K562 (cell line): ENCODE results near the gene TSPAN13. TPM values are rescaled to one million over a fixed set of nuclear protein-coding genes. Genes with fewer than 3 reads are reported as not detected.

Experiments
- ATAC-seq: fragments of 200-7000 bp; cut with Tn5 transposase; 3 replicates; pipeline ENCODE4 v1.9.1; 2020; ENCODE audit warnings: moderate library complexity
- BruUV-seq: library from RNA; stranded (reverse); fragments of 400-500 nt; replicated peaks from 2 replicates; lab custom pipeline; 2021; lab: Mats Ljungman, UMichigan
- CTCF ChIA-PET: fragments of 300-600 bp; formaldehyde crosslinking; extraction: SDS; loops from one replicate; lab custom pipeline; 2021; ENCODE audit warnings: low intra/inter-chr PET ratio; lab: Yijun Ruan, JAX
- POLR2A ChIA-PET: fragments of 300-600, 350-650 bp; sonication (Branson Sonifier 250); formaldehyde crosslinking; extraction: SDS; loops from one replicate; lab custom pipeline; 2021; ENCODE audit warnings: antibody characterized with exemption, inconsistent platforms; lab: Yijun Ruan, JAX
- DNase-seq, 4 experiments: peaks; one replicate each; pipeline versions ENCODE4 v3.0.0 to v3.0.0-alpha.2; 2011 to 2018; ENCODE audit warnings: low spot score in 3 of 4, mixed read lengths in 3 of 4; ENCODE audit errors: extremely low read depth in 1 of 4
- FAIRE-seq: peaks from 2 replicates; lab custom pipeline; 2011; peaks lifted over from hg19 to GRCh38; lab: Jason Lieb, UNC
- H2AFZ ChIP-seq: 2 replicates; pipeline ENCODE4 v1.6.0; 2011; ENCODE audit warnings: low read depth, low read length, control low read depth, inconsistent platforms
- H3K27ac ChIP-seq: fragments of 200-600 bp; 3 replicates; pipeline ENCODE4 v1.8.0; 2011; ENCODE audit warnings: low read depth, mild to moderate bottlenecking, control low read depth, inconsistent platforms, low read length, moderate library complexity, mixed read lengths; ENCODE audit errors: extremely low read depth
- H3K27me3 ChIP-seq, 2 experiments: fragments of 300-600 bp in 1 of 2; 2 replicates in 1 of 2; 3 replicates in 1 of 2; pipeline versions ENCODE4 v1.6.0 to v1.8.0; 2011; ENCODE audit warnings: inconsistent platforms in 2 of 2, low read length in 2 of 2, mild to moderate bottlenecking in 1 of 2, mixed read lengths in 1 of 2, moderate library complexity in 1 of 2; ENCODE audit not compliant: control insufficient read depth in 2 of 2, insufficient read depth in 2 of 2
- H3K36me3 ChIP-seq: fragments of 300-600 bp; 3 replicates; pipeline ENCODE4 v1.8.0; 2011; ENCODE audit warnings: mild to moderate bottlenecking, low read length, inconsistent platforms; ENCODE audit not compliant: control insufficient read depth, insufficient read depth
- H3K4me1 ChIP-seq, 2 experiments: fragments of 200-600 bp in 1 of 2; replicated peaks in 1 of 2; 2 replicates in 1 of 2; 3 replicates in 1 of 2; pipeline versions ENCODE4 v1.5.1 to v1.8.0; 2011; ENCODE audit warnings: inconsistent platforms in 2 of 2, low read length in 2 of 2, mild to moderate bottlenecking in 1 of 2, mixed read lengths in 1 of 2, moderate library complexity in 1 of 2; ENCODE audit not compliant: control insufficient read depth in 2 of 2, insufficient read depth in 2 of 2
- H3K4me2 ChIP-seq: 2 replicates; pipeline ENCODE4 v1.6.1; 2011; ENCODE audit warnings: low read length, control low read depth, inconsistent platforms, mixed read lengths; ENCODE audit not compliant: insufficient read depth
- H3K4me3 ChIP-seq: fragments of 200-600 bp; sonication (generic), shearing (Covaris generic); 2 replicates; pipeline ENCODE4 v1.5.1; 2016; ENCODE audit warnings: control low read depth, inconsistent platforms
- H3K79me2 ChIP-seq: fragments of 200-600 bp; 3 replicates; pipeline ENCODE4 v1.8.0; 2011; ENCODE audit warnings: low read length, inconsistent platforms; ENCODE audit not compliant: control insufficient read depth, insufficient read depth
- H3K9ac ChIP-seq, 2 experiments: 2 replicates each; pipeline versions ENCODE4 v1.6.0 to v1.6.1; 2011; ENCODE audit warnings: low read depth in 2 of 2, low read length in 2 of 2, control low read depth in 1 of 2, inconsistent platforms in 1 of 2, mild to moderate bottlenecking in 1 of 2, mixed read lengths in 1 of 2; ENCODE audit not compliant: insufficient read depth in 1 of 2
- H3K9me1 ChIP-seq: one replicate; pipeline ENCODE4 v1.6.0; 2011; ENCODE audit warnings: inconsistent platforms, mild to moderate bottlenecking, low read length, moderate library complexity; ENCODE audit not compliant: control insufficient read depth, insufficient read depth
- H3K9me3 ChIP-seq: replicated peaks from 2 replicates; pipeline ENCODE4 v1.5.1; 2011; ENCODE audit warnings: low read depth, low read length, inconsistent platforms; ENCODE audit not compliant: control insufficient read depth, insufficient read depth
- H4K20me1 ChIP-seq: replicated peaks from 2 replicates; pipeline ENCODE4 v1.6.1; 2011; ENCODE audit warnings: low read length, inconsistent platforms, mixed read lengths; ENCODE audit not compliant: control insufficient read depth, insufficient read depth
- CBFA2T3 ChIP-seq: fragments of 450-650 bp; IDR thresholded peaks from 2 replicates; pipeline ENCODE4 v1.6.1; 2017
- CREB5 ChIP-seq: fragments of 250-450 bp; sonication (Bioruptor Pico); IDR thresholded peaks from 2 replicates; pipeline ENCODE4 v1.5.0; 2020; ENCODE audit warnings: mild to moderate bottlenecking
- E4F1 ChIP-seq: fragments of 250-450 bp; sonication (Bioruptor Pico); IDR thresholded peaks from 2 replicates; pipeline ENCODE4 v1.5.0; 2021; ENCODE audit warnings: mild to moderate bottlenecking, borderline replicate concordance
- GTF2F1 ChIP-seq: IDR thresholded peaks from 2 replicates; pipeline ENCODE4 v1.6.1; 2011; ENCODE audit warnings: low read depth, low read length, improper control_type of control experiment
- HMBOX1 ChIP-seq: sonication (generic); IDR thresholded peaks from 2 replicates; pipeline ENCODE4 v1.6.1; 2016
- MAZ ChIP-seq, 2 experiments: fragments of 450-650 bp in 1 of 2; sonication (generic) in 1 of 2; formaldehyde crosslinking; IDR thresholded peaks in 1 of 2; conservative IDR thresholded peaks in 1 of 2; 2 replicates each; pipeline versions ENCODE4 v1.4.0 to v1.5.0; 2020; ENCODE audit warnings: mild to moderate bottlenecking in 1 of 2, missing genetic modification reagents in 1 of 2
- MEF2A ChIP-seq: IDR thresholded peaks from 2 replicates; pipeline ENCODE4 v1.6.1; 2011; ENCODE audit warnings: low read depth, mild to moderate bottlenecking, low read length, moderate library complexity; ENCODE audit not compliant: control insufficient read depth
- MEIS2 ChIP-seq: fragments of 450-650 bp; IDR thresholded peaks from 2 replicates; pipeline ENCODE4 v1.6.1; 2014; ENCODE audit warnings: mild to moderate bottlenecking; ENCODE audit not compliant: partially characterized antibody
- TCF3 ChIP-seq: sonication (generic); formaldehyde crosslinking; IDR thresholded peaks from 2 replicates; pipeline ENCODE4 v1.4.0; 2020; ENCODE audit warnings: mild to moderate bottlenecking, missing genetic modification reagents
- ZNF778 ChIP-seq: fragments of 450-650 bp; formaldehyde crosslinking; IDR thresholded peaks from 2 replicates; pipeline ENCODE4 v1.4.0; 2020; ENCODE audit warnings: mild to moderate bottlenecking, moderate library complexity
- WGBS: fragments of 100-300 bp; shearing (Covaris generic); methylation state at CpG from one replicate; pipeline ENCODE4 v1.1.6; 2016; ENCODE audit warnings: low coverage, mixed read lengths; ENCODE audit not compliant: insufficient coverage; ENCODE audit errors: missing lambda C conversion rate; 5-methylcytosine and 5-hydroxymethylcytosine counted together
- in situ Hi-C: fragments of 300-500 bp; cut with MboI; formaldehyde crosslinking; loops from 4 replicates; pipeline ENCODE4 v1.15.0; 2018; ENCODE audit warnings: inconsistent platforms, mixed read lengths
- intact Hi-C: fragments of 100-400 bp; cut with micrococcal nuclease; formaldehyde crosslinking; loops from 2 replicates; pipeline ENCODE4 v1.14.2; 2022
- polyA plus RNA-seq, 8 experiments: library from polyadenylated mRNA; depleted of rRNA in 4 of 8; stranded (reverse) in 5 of 8; unstranded in 3 of 8; fragments of >200 nt; fragmentation: Nextera tagmentation in 2 of 8; fragmentation: Illumina TruSeq in 1 of 8; extraction: Ambion mirVana in 2 of 8; extraction: Trizol in 1 of 8; gene quantifications; 2 replicates each; pipeline versions ENCODE4 v1.2.1 to v1.2.3, GENCODE V29; 2011 to 2014; ENCODE audit warnings: inconsistent platforms in 1 of 8, missing spikeins in 1 of 8
- total RNA-seq, 7 experiments: library from RNA; depleted of rRNA in 6 of 7; stranded (reverse); fragments of >200 nt in 6 of 7; fragmentation: Illumina TruSeq in 2 of 7; extraction: Trizol in 2 of 7; gene quantifications; 2 replicates each; pipeline versions ENCODE4 v1.2.1 to v1.2.3, GENCODE V29; 2011 to 2021; ENCODE audit warnings: low replicate concordance in 1 of 7

TSPAN13 gene
- total and polyA plus RNA-seq, 9 of the 15 experiments (the other 6 are each of a cell fraction or from before 2014, with no cell fraction given) = 7.8 to 46.3 (median 20.0) TPM

GRCh38 chr7:16753932-16754855 lies 639 bp downstream of the TSPAN13 start (continued):
- no peak for TF ChIP-seq E4F1 (CRISPR knock-in tag)

GRCh38 chr7:16754856-16755317 lies 1.3 kb downstream of the TSPAN13 start:
- POLR2A ChIA-PET = interaction anchor here (0.6 to 2.2 kb wide), 5 partner anchors 11 to 140 kb away, joined by 3 to 8 read pairs (median 3); no protein-coding TSS in a partner anchor
- peaks cover 45% of the 10 kb centered on the region for H3K79me2 ChIP-seq
- TF ChIP-seq MEF2A (peak; percentile 58; the same call in 1 of the 2 replicates), CBFA2T3 (peak; percentile 47; the same call in 1 of the 2 replicates), TCF3 (CRISPR knock-in tag) (peak; percentile 61), MAZ (CRISPR knock-in tag; conservative IDR thresholded peaks at IDR 0.05 in 1 of 2, IDR thresholded peaks at IDR 0.05 in 1 of 2) (0 out of 4 replicates have a peak, but pooled peaks of 1 of the 2 experiments have one; percentile 16), HMBOX1 (peak; percentile 78; the same call in 1 of the 2 replicates), CREB5 (CRISPR knock-in tag) (no peak), ZNF778 (no peak), GTF2F1 (no peak), MEIS2 (peak; percentile 78)

More at GRCh38 chr7:16754856-16755317, 1.3 kb downstream of the TSPAN13 start:
- Histone ChIP-seq H3K27me3 (no peaks in the 10 kb centered on the region), H3K9ac (peak overlapping the region; percentile 54 to 64; a peak in 3 of 4 replicates), H2AFZ (peak overlapping the region; percentile 87; the same call in 1 of the 2 replicates), H3K4me2 (peak overlapping the region; percentile 92), H4K20me1 (no peaks in the 10 kb centered on the region), H3K4me1 (peaks cover 9 to 11% of the 10 kb centered on the region in 2 experiments; a peak in 4 of 5 replicates), H3K36me3 (no peaks in the 10 kb centered on the region; the same call in 2 of the 3 replicates), H3K4me3 (peak overlapping the region; percentile 72), H3K9me1 (no peaks in the 10 kb centered on the region), H3K27ac (peak overlapping the region; percentile 35; the same call in 2 of the 3 replicates), H3K9me3 (no peaks in the 10 kb centered on the region; the same call in 1 of the 2 replicates)
- CTCF ChIA-PET = no interaction called here
- in situ Hi-C loops (no loop called here), intact Hi-C loops (loop anchor here (5.0 to 10.0 kb wide), 4 partner anchors 50 to 490 kb away; partner anchors contain the start of genes ANKMY2, BZW2 and CRPPA)
- WGBS = 5% methylated on average over 6 of the region's 6 CpGs
- peak; percentile 40 for ATAC-seq
- FAIRE-seq = peak; percentile 76
- BruUV-seq = TSS peak; percentile 52
- DNase-seq = peak in 2 of 4 experiments; percentile 53 to 64
